WERI-Rb-1 (cell line): ENCODE data around the gene TRABD2B.

Experiments used
- DNase-seq: peaks from one replicate; pipeline ENCODE4 v3.0.0-alpha.2; 2020
- H3K27ac ChIP-seq: fragments of 250-450 bp; sonication (Bioruptor Pico); 2 replicates; pipeline ENCODE4 v1.5.1; 2020; ENCODE audit warnings: mild to moderate bottlenecking, moderate library complexity
- H3K27me3 ChIP-seq: fragments of 250-450 bp; sonication (Bioruptor Pico); 2 replicates; pipeline ENCODE4 v1.5.1; 2021; ENCODE audit warnings: mild to moderate bottlenecking, low read depth, moderate library complexity; ENCODE audit not compliant: insufficient read depth, severe bottlenecking
- H3K36me3 ChIP-seq: fragments of 250-450 bp; sonication (Bioruptor Pico); 2 replicates; pipeline ENCODE4 v1.5.1; 2020; ENCODE audit warnings: mild to moderate bottlenecking, moderate library complexity
- H3K4me3 ChIP-seq: 2 replicates; pipeline ENCODE4 v1.5.1; 2011; ENCODE audit warnings: low read depth, mild to moderate bottlenecking, control low read depth, low read length
- H3K9me3 ChIP-seq: fragments of 250-450 bp; sonication (Bioruptor Pico); 2 replicates; pipeline ENCODE4 v1.5.1; 2021; ENCODE audit warnings: mild to moderate bottlenecking, moderate library complexity; ENCODE audit not compliant: severe bottlenecking
- TF ChIP-seq, protein P1 (sequence below): IDR thresholded peaks from 2 replicates; pipeline ENCODE4 v1.5.1; 2011; ENCODE audit warnings: low read depth, mild to moderate bottlenecking, control low read depth, inconsistent platforms, low read length

TRABD2B gene

DNA sequence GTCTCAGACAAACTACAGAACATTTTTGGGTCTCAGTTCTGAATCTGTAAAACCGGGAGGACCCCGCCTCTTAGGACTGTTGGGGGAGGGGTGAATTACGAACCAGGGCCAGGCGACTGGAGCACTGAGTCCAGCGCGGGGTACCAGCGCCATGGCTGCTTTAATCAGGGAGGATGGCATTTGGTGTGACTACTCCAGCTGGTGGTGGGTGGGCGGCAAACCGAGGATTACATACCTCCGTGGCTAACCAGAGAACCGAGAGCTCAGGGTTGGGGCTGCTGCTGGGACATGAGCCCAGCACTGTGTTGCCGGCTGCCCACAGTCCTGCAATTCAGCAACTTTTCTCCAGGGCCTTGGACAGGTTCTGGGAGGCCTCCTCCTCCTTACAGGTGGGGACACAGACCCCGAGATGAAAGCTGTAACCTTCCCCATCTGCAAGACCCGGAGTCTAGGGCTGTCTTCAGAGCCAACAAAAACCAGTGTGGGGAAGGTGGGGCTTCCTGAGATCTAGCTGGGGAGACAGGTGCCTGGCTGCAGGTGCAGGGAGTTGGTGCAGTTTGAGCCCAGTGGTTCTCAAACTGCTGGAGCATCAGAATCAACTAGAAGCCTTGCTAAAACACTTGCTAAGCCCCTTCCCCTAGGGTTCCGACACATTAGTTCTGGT lies 285.9 kb downstream of the TRABD2B start:
- Histone ChIP-seq H3K4me3 (no peak overlapping the region), H3K9me3 (no peaks in the 10 kb centered on the region), H3K27ac (no peak overlapping the region), H3K27me3 (peaks cover 93% of the 10 kb centered on the region), H3K36me3 (no peaks in the 10 kb centered on the region)
- TF ChIP-seq, protein P1, sequence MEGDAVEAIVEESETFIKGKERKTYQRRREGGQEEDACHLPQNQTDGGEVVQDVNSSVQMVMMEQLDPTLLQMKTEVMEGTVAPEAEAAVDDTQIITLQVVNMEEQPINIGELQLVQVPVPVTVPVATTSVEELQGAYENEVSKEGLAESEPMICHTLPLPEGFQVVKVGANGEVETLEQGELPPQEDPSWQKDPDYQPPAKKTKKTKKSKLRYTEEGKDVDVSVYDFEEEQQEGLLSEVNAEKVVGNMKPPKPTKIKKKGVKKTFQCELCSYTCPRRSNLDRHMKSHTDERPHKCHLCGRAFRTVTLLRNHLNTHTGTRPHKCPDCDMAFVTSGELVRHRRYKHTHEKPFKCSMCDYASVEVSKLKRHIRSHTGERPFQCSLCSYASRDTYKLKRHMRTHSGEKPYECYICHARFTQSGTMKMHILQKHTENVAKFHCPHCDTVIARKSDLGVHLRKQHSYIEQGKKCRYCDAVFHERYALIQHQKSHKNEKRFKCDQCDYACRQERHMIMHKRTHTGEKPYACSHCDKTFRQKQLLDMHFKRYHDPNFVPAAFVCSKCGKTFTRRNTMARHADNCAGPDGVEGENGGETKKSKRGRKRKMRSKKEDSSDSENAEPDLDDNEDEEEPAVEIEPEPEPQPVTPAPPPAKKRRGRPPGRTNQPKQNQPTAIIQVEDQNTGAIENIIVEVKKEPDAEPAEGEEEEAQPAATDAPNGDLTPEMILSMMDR = no peak
- no peak for DNase-seq
